Progenitor cell of endocrine pancreas (in vitro differentiated cells): ENCODE measurements around the gene E2F8. TPM values are rescaled to one million over a fixed set of nuclear protein-coding genes. Genes with fewer than 3 reads are reported as not detected.

Source experiments
- DNase-seq: peaks from one replicate; pipeline ENCODE4 v3.0.0; 2021; ENCODE audit warnings: low spot score; ENCODE audit not compliant: unreplicated experiment
- H3K27ac Mint-ChIP-seq: 2 replicates; pipeline ENCODE4 v1.8.0; 2021; ENCODE audit warnings: mild to moderate bottlenecking, moderate library complexity, mixed read lengths
- H3K27me3 Mint-ChIP-seq: 2 replicates; pipeline ENCODE4 v1.8.0; 2021; ENCODE audit warnings: mixed read lengths
- H3K36me3 Mint-ChIP-seq: 2 replicates; pipeline ENCODE4 v1.8.0; 2022; ENCODE audit warnings: mixed read lengths; ENCODE audit not compliant: insufficient read depth
- H3K4me1 Mint-ChIP-seq: 2 replicates; pipeline ENCODE4 v1.8.0; 2021; ENCODE audit warnings: low read depth, mixed read lengths
- H3K4me3 Mint-ChIP-seq: 2 replicates; pipeline ENCODE4 v1.8.0; 2021; ENCODE audit warnings: low read depth, mild to moderate bottlenecking, moderate library complexity, mixed read lengths
- H3K9me3 Mint-ChIP-seq: 2 replicates; pipeline ENCODE4 v1.8.0; 2021; ENCODE audit warnings: low read depth, mixed read lengths
- CTCF ChIP-seq: fragments of 200-600 bp; sonication (generic); IDR thresholded peaks from one replicate; pipeline ENCODE4 v1.5.0; 2021; ENCODE audit warnings: antibody characterized with exemption, mild to moderate bottlenecking; ENCODE audit not compliant: unreplicated experiment
- total RNA-seq: library from RNA; stranded (reverse); gene quantifications from 2 replicates; pipeline ENCODE4 v1.2.1, GENCODE V29; 2021

E2F8 gene
- total RNA-seq, 1 donor from 2014 or later = 9.2 TPM

DNA sequence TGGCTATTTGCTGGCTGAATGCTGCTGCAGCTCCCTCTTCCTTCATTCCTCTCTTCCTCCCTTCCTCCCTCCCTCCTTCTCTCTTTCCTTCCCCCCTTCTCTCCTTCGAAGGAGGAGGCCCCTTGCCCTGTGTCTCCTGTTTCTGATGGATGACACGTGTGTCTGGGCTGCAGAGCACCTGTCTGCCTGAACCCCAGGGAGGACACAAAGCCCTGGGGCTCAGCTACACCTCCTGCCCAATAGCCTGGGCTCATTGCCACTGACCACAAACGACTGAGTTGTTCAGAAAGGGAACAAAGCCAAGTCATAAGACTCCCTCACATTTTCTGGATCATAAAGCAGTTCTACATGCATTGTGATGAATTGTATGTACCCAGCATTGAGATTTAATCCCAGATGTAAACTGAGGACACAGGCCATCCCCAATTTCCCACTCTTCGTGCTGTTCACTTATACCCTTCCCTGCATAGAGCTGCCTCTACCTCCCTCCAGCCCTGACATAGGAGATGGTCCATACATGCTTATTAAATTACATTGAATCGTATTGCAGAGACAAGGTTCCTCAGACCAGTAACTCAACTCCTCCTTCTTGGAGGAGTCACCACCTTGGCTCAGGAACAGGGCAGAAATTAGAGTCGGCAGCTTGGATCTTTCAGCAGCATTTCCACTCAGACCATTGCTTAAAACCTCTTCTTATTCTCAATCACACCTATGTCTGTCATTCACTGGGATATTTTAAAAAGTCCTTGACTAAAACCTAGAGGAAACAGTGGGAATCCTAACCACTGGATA, 40.1 kb downstream of the E2F8 start:
- Mint-ChIP-seq H3K4me3 (no peak overlapping the region), H3K36me3 (no peaks in the 10 kb centered on the region), H3K4me1 (peaks cover 13% of the 10 kb centered on the region), H3K9me3 (no peaks in the 10 kb centered on the region), H3K27me3 (no peaks in the 10 kb centered on the region), H3K27ac (no peak overlapping the region)
- DNase-seq = no peak
- no peak for TF ChIP-seq CTCF

- H3K4me1 Mint-ChIP-seq = peaks cover 13% of the 10 kb centered on the region
- H3K27me3 Mint-ChIP-seq = no peaks in the 10 kb centered on the region
- H3K9me3 Mint-ChIP-seq = no peaks in the 10 kb centered on the region
- no peak overlapping the region for H3K27ac Mint-ChIP-seq
- no peak for DNase-seq
- H3K4me3 Mint-ChIP-seq = no peak overlapping the region
- no peaks in the 10 kb centered on the region for H3K36me3 Mint-ChIP-seq
- no peak for TF ChIP-seq CTCF
Observed at GRCh38 chr11:19199771-19200170, 41.0 kb downstream of the E2F8 start.

DNA sequence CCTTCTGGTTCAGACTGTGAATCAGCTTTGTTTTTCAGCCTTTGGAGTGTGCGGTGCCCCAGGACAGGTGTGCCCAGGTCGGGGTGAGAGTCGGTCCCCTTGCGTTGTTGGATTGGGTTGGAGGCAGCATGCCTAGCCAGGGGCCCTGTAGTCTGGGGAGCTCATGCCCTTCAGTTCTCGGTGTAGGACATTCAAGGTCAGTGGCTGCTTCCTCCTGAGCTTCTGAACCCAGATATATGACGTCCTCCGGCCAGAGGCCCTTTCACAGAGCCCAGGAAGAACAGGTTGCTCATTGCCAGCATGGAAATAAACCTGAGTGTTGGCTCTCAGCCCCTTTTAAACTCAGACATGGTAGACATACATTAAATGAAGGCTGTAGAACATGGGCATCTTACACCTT, 41.7 kb downstream of the E2F8 start:
- Mint-ChIP-seq H3K27ac (no peak overlapping the region), H3K9me3 (no peaks in the 10 kb centered on the region), H3K27me3 (no peaks in the 10 kb centered on the region), H3K36me3 (no peaks in the 10 kb centered on the region), H3K4me1 (peaks cover 13% of the 10 kb centered on the region), H3K4me3 (no peak overlapping the region)
- no peak for DNase-seq
- TF ChIP-seq CTCF = no peak

- no peaks in the 10 kb centered on the region for H3K36me3 Mint-ChIP-seq
- no peaks in the 10 kb centered on the region for H3K27me3 Mint-ChIP-seq
- H3K9me3 Mint-ChIP-seq = no peaks in the 10 kb centered on the region
- peaks cover 16% of the 10 kb centered on the region for H3K4me1 Mint-ChIP-seq
- TF ChIP-seq CTCF = no peak
- H3K27ac Mint-ChIP-seq = no peak overlapping the region
- no peak overlapping the region for H3K4me3 Mint-ChIP-seq
- no peak for DNase-seq
Observed at GRCh38 chr11:19196432-19196831, 44.3 kb downstream of the E2F8 start.

DNA sequence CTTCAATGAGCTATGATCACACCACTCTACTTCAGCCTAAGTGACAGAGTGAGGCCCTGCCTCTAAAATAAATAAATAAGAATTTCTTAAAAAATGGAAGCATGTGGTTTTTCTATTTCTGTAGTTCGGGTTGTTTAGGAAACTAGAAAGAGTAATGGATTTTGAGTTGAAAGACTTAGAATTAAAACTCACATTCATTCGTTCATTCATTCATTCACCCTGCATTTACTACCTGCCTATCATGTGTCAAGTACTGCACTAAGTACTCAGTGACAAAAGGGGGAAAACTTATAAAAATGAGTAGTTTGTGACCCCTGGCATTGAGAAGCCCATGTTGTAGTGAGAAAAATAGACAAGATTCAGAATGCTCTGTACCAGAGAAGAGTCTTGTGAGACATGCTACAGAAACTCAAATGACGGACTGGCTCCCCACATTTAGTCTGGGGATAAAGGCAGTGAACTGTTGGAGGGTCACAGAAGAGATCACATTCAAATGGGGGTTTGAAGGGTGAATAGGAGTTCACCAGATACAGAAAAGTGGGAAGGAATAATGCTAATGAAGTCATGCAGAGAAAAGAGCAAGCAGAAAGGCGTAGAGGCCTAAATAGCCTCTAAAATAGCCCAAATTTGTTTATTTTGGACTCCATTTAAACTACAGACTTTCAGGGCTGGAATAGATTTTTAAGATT, 46.0 kb downstream of the E2F8 start:
- no peak overlapping the region for H3K27ac Mint-ChIP-seq
- no peak for TF ChIP-seq CTCF
- no peaks in the 10 kb centered on the region for H3K36me3 Mint-ChIP-seq
- no peak overlapping the region for H3K4me3 Mint-ChIP-seq
- H3K4me1 Mint-ChIP-seq = peaks cover 7% of the 10 kb centered on the region
- no peaks in the 10 kb centered on the region for H3K9me3 Mint-ChIP-seq
- no peaks in the 10 kb centered on the region for H3K27me3 Mint-ChIP-seq
- no peak for DNase-seq
